Measurements from ENCODE around the gene LSS. TPM values are rescaled to one million over a fixed set of nuclear protein-coding genes. Genes with fewer than 3 reads are reported as not detected.

The LSS gene
- total RNA-seq, 4 donors from 2014 or later, result 60.8 to 165 (median 81.7) TPM

DNA sequence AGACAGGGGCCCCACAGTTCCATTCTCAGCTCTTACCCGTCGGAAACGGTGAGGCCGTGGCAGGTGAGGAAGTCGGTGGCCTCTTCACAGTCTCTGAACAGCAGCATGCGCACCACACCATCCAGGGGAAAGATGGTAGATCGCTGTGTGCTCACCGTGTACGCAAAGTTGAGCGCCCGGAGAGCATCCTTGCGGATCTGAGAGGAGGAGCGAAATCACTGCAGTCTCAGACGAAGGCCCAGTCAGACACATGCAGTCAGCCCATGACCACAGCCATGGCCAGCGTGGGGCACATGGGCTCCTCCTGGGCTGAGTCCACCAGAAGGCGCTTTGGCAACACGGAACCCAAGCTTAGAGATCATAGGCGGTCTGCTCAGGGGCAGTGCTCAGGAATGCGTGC lies 38.4 kb upstream of the LSS start:
- H3K4me3 ChIP-seq (ENCODE audit: low read depth, poor library complexity, severe bottlenecking), result no peak overlapping the region
- intact Hi-C loops (cut with DNase I; ENCODE audit: low total_unique reads), result no loop called here
- 93 to 95% methylated on average over 19 of the region's 19 CpGs for WGBS, 2 donors
- no peak for DNase-seq (ENCODE audit: low spot score in 2 of 2)
- TF ChIP-seq CTCF (IDR thresholded peaks at IDR 0.05), result no peak
- no peak for TF ChIP-seq POLR2A (IDR thresholded peaks at IDR 0.05)

GRCh38 chr21:46265736-46266525 lies 37.4 kb upstream of the LSS start:
- TF ChIP-seq POLR2A (IDR thresholded peaks at IDR 0.05) (no peak), CTCF (IDR thresholded peaks at IDR 0.05) (no peak)
- no peak for DNase-seq (ENCODE audit: low spot score in 2 of 2)
- intact Hi-C loops (cut with DNase I; ENCODE audit: low total_unique reads), result no loop called here
- 86 to 88% methylated on average over 24 to 25 of the region's 26 CpGs for WGBS, 2 donors
- no peak overlapping the region for H3K4me3 ChIP-seq (ENCODE audit: low read depth, poor library complexity, severe bottlenecking)

GRCh38 chr21:46264690-46265144 lies 36.1 kb upstream of the LSS start:
- no peak overlapping the region for H3K4me3 ChIP-seq (ENCODE audit: low read depth, poor library complexity, severe bottlenecking)
- 85% methylated on average over 10 to 13 of the region's 13 CpGs for whole genome bisulfite sequencing, 2 donors
- DNase-seq (ENCODE audit: low spot score in 2 of 2), result no peak
- intact Hi-C loops (cut with DNase I; ENCODE audit: low total_unique reads), result no loop called here
- TF ChIP-seq POLR2A (IDR thresholded peaks at IDR 0.05) (no peak), CTCF (IDR thresholded peaks at IDR 0.05) (no peak)

- no peak for DNase-seq (ENCODE audit: low spot score in 2 of 2)
- 94 to 96% methylated on average over 22 of the region's 22 CpGs for WGBS, 2 donors
- no peak for TF ChIP-seq CTCF (IDR thresholded peaks at IDR 0.05)
- TF ChIP-seq POLR2A (IDR thresholded peaks at IDR 0.05), result no peak
- intact Hi-C loops (cut with DNase I; ENCODE audit: low total_unique reads), result no loop called here
- no peak overlapping the region for H3K4me3 ChIP-seq (ENCODE audit: low read depth, poor library complexity, severe bottlenecking)
Measured at GRCh38 chr21:46264046-46264689, 35.6 kb upstream of the LSS start.

DNA sequence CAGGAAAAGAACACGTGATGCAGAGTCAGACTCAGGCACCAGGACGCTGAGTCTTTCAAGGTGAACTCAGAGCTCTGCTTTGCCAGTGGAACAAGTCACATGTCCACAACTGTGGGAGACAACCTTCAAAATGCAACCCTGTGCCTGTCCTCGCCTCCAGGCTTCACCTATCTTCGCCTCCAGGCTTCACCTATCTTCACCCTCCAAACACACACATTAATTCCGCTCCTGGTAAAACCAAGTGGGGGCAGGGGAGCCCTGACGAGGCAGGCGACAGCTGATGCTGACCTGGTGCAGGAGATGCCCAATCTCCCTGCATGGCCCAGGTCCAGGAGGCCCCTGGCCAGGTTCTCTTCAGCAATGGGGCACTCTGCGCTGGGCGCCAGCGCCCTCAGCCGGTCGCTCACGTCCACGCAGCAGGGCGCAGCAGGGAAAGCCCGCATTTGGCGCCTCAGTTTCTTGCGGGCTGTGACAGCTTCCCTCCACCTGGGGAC lies 28.0 kb upstream of the LSS start:
- TF ChIP-seq POLR2A (IDR thresholded peaks at IDR 0.05) (no peak), CTCF (IDR thresholded peaks at IDR 0.05) (no peak)
- intact Hi-C loops (cut with DNase I; ENCODE audit: low total_unique reads), result no loop called here
- 90 to 95% methylated on average over 18 of the region's 18 CpGs for WGBS, 2 donors
- no peak overlapping the region for H3K4me3 ChIP-seq (ENCODE audit: low read depth, poor library complexity, severe bottlenecking)
- peak in 1 of 2 donors; percentile 67 for DNase-seq (ENCODE audit: low spot score in 2 of 2)

All from lower leg skin (tissue), 4 donors.